HCT116 (cell line): ENCODE measurements around the gene KCNH6. TPM values are rescaled to one million over a fixed set of nuclear protein-coding genes. Genes with fewer than 3 reads are reported as not detected.

ENCODE experiments used
- ATAC-seq: fragments of 200-7000 bp; cut with Tn5 transposase; 2 replicates; pipeline ENCODE4 v1.9.1; 2020; ENCODE audit warnings: mild to moderate bottlenecking, moderate library complexity
- BruUV-seq: library from RNA; stranded (reverse); fragments of 400-500 nt; replicated peaks from 2 replicates; lab custom pipeline; 2021; lab: Mats Ljungman, UMichigan
- CTCF ChIA-PET: fragments of 300-600 bp; sonication (Branson Sonifier 250); formaldehyde crosslinking; loops from one replicate; lab custom pipeline; 2021; ENCODE audit warnings: antibody characterized with exemption; lab: Charles Lee
- POLR2A ChIA-PET: fragments of 300-600, 350-600 bp; sonication (Branson Sonifier 250); formaldehyde crosslinking; loops from one replicate; lab custom pipeline; 2021; ENCODE audit warnings: antibody characterized with exemption; lab: Charles Lee
- RAD21 ChIA-PET, 2 experiments: fragments of 300-600 bp; sonication (Branson Sonifier 250); formaldehyde crosslinking; loops; one replicate each; lab custom pipeline; 2023; ENCODE audit warnings: low total read pairs in 2 of 2; ENCODE audit not compliant: uncharacterized antibody in 2 of 2, unreplicated experiment in 2 of 2, low non-redundant PET in 1 of 2; lab: Charles Lee
- DNase-seq: peaks from one replicate; pipeline ENCODE4 v3.0.0-alpha.2; 2010; ENCODE audit warnings: low read depth, low spot score
- H2AFZ ChIP-seq: fragments of 200-600 bp; shearing (Covaris generic), sonication (generic); 2 replicates; pipeline ENCODE4 v1.6.1; 2017; ENCODE audit warnings: low read depth, mixed run types, mixed read lengths, antibody characterized with exemption, low read length; ENCODE audit not compliant: poor library complexity, severe bottlenecking
- H3K27ac ChIP-seq: 2 replicates; pipeline ENCODE4 v1.5.1; 2012; ENCODE audit warnings: low read depth, low read length
- H3K27me3 ChIP-seq: fragments of 200-600 bp; sonication (generic); 2 replicates; pipeline ENCODE4 v1.6.1; 2016; ENCODE audit warnings: mixed run types, low read length, mixed read lengths; ENCODE audit not compliant: insufficient read depth
- H3K36me3 ChIP-seq, 2 experiments: fragments of 200-500 bp in 1 of 2; fragments of 200-600 bp in 1 of 2; sonication (Bioruptor generic) in 1 of 2; sonication (generic) in 1 of 2; 2 replicates each; pipeline versions ENCODE4 v1.5.1 to v1.6.1; 2014 to 2016; ENCODE audit warnings: low read length in 2 of 2, inconsistent platforms in 1 of 2, mixed read lengths in 1 of 2, mixed run types in 1 of 2; ENCODE audit not compliant: insufficient read depth in 2 of 2, control insufficient read depth in 1 of 2
- H3K4me1 ChIP-seq, 2 experiments: fragments of 200-600 bp in 1 of 2; sonication (generic) in 1 of 2; 2 replicates each; pipeline versions ENCODE4 v1.5.1 to v1.6.1; 2012 to 2017; ENCODE audit warnings: low read length in 2 of 2, inconsistent platforms in 1 of 2, mild to moderate bottlenecking in 1 of 2, mixed read lengths in 1 of 2, mixed run types in 1 of 2, moderate library complexity in 1 of 2; ENCODE audit not compliant: insufficient read depth in 2 of 2, control insufficient read depth in 1 of 2
- H3K4me2 ChIP-seq: fragments of 200-600 bp; sonication (generic); 2 replicates; pipeline ENCODE4 v1.6.1; 2017; ENCODE audit warnings: mixed run types, low read length, mixed read lengths
- H3K4me3 ChIP-seq, 2 experiments: fragments of 200-600 bp in 1 of 2; sonication (generic) in 1 of 2; replicated peaks in 1 of 2; 2 replicates each; pipeline ENCODE4 v1.5.1; 2011 to 2016; ENCODE audit warnings: low read length in 2 of 2, control low read depth in 1 of 2, low read depth in 1 of 2, mild to moderate bottlenecking in 1 of 2, mixed read lengths in 1 of 2, mixed run types in 1 of 2
- H3K79me2 ChIP-seq: fragments of 200-600 bp; sonication (generic); 2 replicates; pipeline ENCODE4 v1.6.1; 2017; ENCODE audit warnings: mild to moderate bottlenecking, mixed run types, low read length, moderate library complexity, mixed read lengths; ENCODE audit not compliant: insufficient read depth
- H3K9ac ChIP-seq: fragments of 200-600 bp; sonication (generic); 2 replicates; pipeline ENCODE4 v1.6.1; 2016; ENCODE audit warnings: low read length, mixed read lengths
- H3K9me2 ChIP-seq: fragments of 200-600 bp; sonication (generic), shearing (Covaris generic); 2 replicates; pipeline ENCODE4 v1.6.1; 2017; ENCODE audit warnings: mixed run types, mild to moderate bottlenecking, moderate library complexity; ENCODE audit not compliant: insufficient read depth
- H3K9me3 ChIP-seq, 2 experiments: fragments of 200-500 bp in 1 of 2; fragments of 200-600 bp in 1 of 2; sonication (Bioruptor generic) in 1 of 2; sonication (generic) in 1 of 2; 2 replicates each; pipeline ENCODE4 v1.6.1; 2014 to 2017; ENCODE audit warnings: low read length in 2 of 2, mixed read lengths in 2 of 2, inconsistent platforms in 1 of 2, low read depth in 1 of 2, mild to moderate bottlenecking in 1 of 2, mixed run types in 1 of 2, moderate library complexity in 1 of 2; ENCODE audit not compliant: control insufficient read depth in 1 of 2, insufficient read depth in 1 of 2
- H4K20me1 ChIP-seq: fragments of 200-600 bp; sonication (generic), shearing (Covaris generic); 2 replicates; pipeline ENCODE4 v1.6.1; 2017; ENCODE audit warnings: mixed run types, mild to moderate bottlenecking, moderate library complexity; ENCODE audit not compliant: insufficient read depth
- EGR1 ChIP-seq: IDR thresholded peaks from 2 replicates; pipeline ENCODE4 v1.6.1; 2012; ENCODE audit warnings: low read depth
- EZH2phosphoT487 ChIP-seq: fragments of 200-600 bp; IDR thresholded peaks from 2 replicates; pipeline ENCODE4 v1.6.1; 2018; ENCODE audit warnings: antibody characterized with exemption, borderline replicate concordance
- POLR2A ChIP-seq: IDR thresholded peaks from 2 replicates; pipeline ENCODE4 v1.7.0; 2011; ENCODE audit warnings: borderline replicate concordance; ENCODE audit not compliant: insufficient read depth, insufficient read length; ENCODE audit errors: extremely low read depth
- REST ChIP-seq: IDR thresholded peaks from 2 replicates; pipeline ENCODE4 v1.6.1; 2012; ENCODE audit warnings: low read depth
- SIN3A ChIP-seq: IDR thresholded peaks from 2 replicates; pipeline ENCODE4 v1.6.1; 2012; ENCODE audit warnings: low read depth
- ZFX ChIP-seq: fragments of 450-650 bp; IDR thresholded peaks from 2 replicates; pipeline ENCODE4 v1.6.1; 2017
- intact Hi-C: fragments of 100-400 bp; cut with micrococcal nuclease; formaldehyde crosslinking; loops from 2 replicates; pipeline ENCODE4 v1.10.0; 2022
- total RNA-seq: library from RNA; stranded (reverse); gene quantifications from one replicate; pipeline ENCODE4 v1.2.1, GENCODE V29; 2021; ENCODE audit not compliant: unreplicated experiment
- TF ChIP-seq, protein P1 (sequence below): IDR thresholded peaks from 2 replicates; pipeline ENCODE4 v1.6.1; 2012

The KCNH6 gene
- total RNA-seq, 1 experiment from 2014 or later: not detected

GRCh38 chr17:63482509-63482908 lies 40.6 kb upstream of the KCNH6 start:
- no TSS peak for BruUV-seq
- RAD21 ChIA-PET: no interaction called here
- no peak overlapping the region for H3K9ac ChIP-seq
- no peaks in the 10 kb centered on the region for H3K9me2 ChIP-seq
- ATAC-seq: no peak
- intact Hi-C loops: no loop called here
- CTCF ChIA-PET: interaction anchor here (1.0 to 1.9 kb wide), 2 partner anchors 46 to 57 kb away, joined by 5 to 10 read pairs; no protein-coding TSS in a partner anchor
- no peak overlapping the region for H2AFZ ChIP-seq
- no peaks in the 10 kb centered on the region for H3K79me2 ChIP-seq
- no peak overlapping the region for H3K27ac ChIP-seq
- no peak overlapping the region for H3K4me3 ChIP-seq
- H3K4me2 ChIP-seq: no peak overlapping the region
- no peaks in the 10 kb centered on the region for H3K36me3 ChIP-seq
- no peak for DNase-seq
- no peaks in the 10 kb centered on the region for H3K27me3 ChIP-seq
- H3K9me3 ChIP-seq: no peaks in the 10 kb centered on the region
- no peaks in the 10 kb centered on the region for H4K20me1 ChIP-seq
- POLR2A ChIA-PET: no interaction called here
- peaks cover 12 to 27% of the 10 kb centered on the region in 2 experiments for H3K4me1 ChIP-seq
- TF ChIP-seq, protein P1, sequence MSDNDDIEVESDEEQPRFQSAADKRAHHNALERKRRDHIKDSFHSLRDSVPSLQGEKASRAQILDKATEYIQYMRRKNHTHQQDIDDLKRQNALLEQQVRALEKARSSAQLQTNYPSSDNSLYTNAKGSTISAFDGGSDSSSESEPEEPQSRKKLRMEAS: no peak
- TF ChIP-seq EZH2phosphoT487: no peak
- TF ChIP-seq REST: no peak
- no peak for TF ChIP-seq SIN3A
- no peak for TF ChIP-seq EGR1
- TF ChIP-seq POLR2A: no peak
- no peak for TF ChIP-seq ZFX
- TF ChIP-seq, all 23 proteins: peak for 0
